GM18519 (cell line): ENCODE results near the gene ADARB2.
"Not testable (repeated sequence)": the region's sequence is repeated elsewhere in the genome, so short reads cannot be mapped to it uniquely, and the experiment has no call there.

Experiments
- ATAC-seq: cut with Tn5 transposase; IDR thresholded peaks from one replicate; pipeline ENCODE4 v1.9.1; 2021; ENCODE audit warnings: mild to moderate bottlenecking, moderate library complexity; ENCODE audit not compliant: unreplicated experiment, low FRiP score

ADARB2 gene

GRCh38 chr10:1419796-1420610, 317.3 kb downstream of the ADARB2 start:
- no peak for ATAC-seq

GRCh38 chr10:1418031-1418550, 319.2 kb downstream of the ADARB2 start:
- ATAC-seq, result no peak

GRCh38 chr10:1417574-1417973, 319.8 kb downstream of the ADARB2 start:
- no peak for ATAC-seq

GRCh38 chr10:1416456-1417037, 320.8 kb downstream of the ADARB2 start:
- no peak for ATAC-seq

- ATAC-seq, result no peak
These were observed 322.4 kb downstream of the ADARB2 start for GRCh38 chr10:1414893-1415292.

GRCh38 chr10:1414346-1414745, 323.0 kb downstream of the ADARB2 start:
- ATAC-seq, result not testable (repeated sequence)

GRCh38 chr10:1413823-1414222, 323.5 kb downstream of the ADARB2 start:
- no peak for ATAC-seq

GRCh38 chr10:1413256-1413655, 324.1 kb downstream of the ADARB2 start:
- ATAC-seq, result no peak

GRCh38 chr10:1412531-1413189, 324.7 kb downstream of the ADARB2 start:
- ATAC-seq, result no peak

- ATAC-seq, result no peak
These were observed 325.4 kb downstream of the ADARB2 start for GRCh38 chr10:1411956-1412355.

- no peak for ATAC-seq
These were observed 325.9 kb downstream of the ADARB2 start for GRCh38 chr10:1411451-1411850.

GRCh38 chr10:1410469-1411395, 326.6 kb downstream of the ADARB2 start:
- ATAC-seq, result no peak

GRCh38 chr10:1410032-1410431, 327.3 kb downstream of the ADARB2 start:
- ATAC-seq, result no peak

- ATAC-seq, result no peak
These were observed 327.9 kb downstream of the ADARB2 start for GRCh38 chr10:1409392-1409791.

- ATAC-seq, result no peak
These were observed 328.5 kb downstream of the ADARB2 start for GRCh38 chr10:1408651-1409367.

GRCh38 chr10:1406967-1407945, 330.1 kb downstream of the ADARB2 start:
- ATAC-seq, result no peak

GRCh38 chr10:1406132-1406966, 331.0 kb downstream of the ADARB2 start:
- ATAC-seq, result no peak
